Stomach (tissue), 9 donors: ENCODE data around the gene LRRC72. TPM values are rescaled to one million over a fixed set of nuclear protein-coding genes. Genes with fewer than 3 reads are reported as not detected.
"Not testable (repeated sequence)": the region's sequence is repeated elsewhere in the genome, so short reads cannot be mapped to it uniquely, and the experiment has no call there.

Experiments
- DNase-seq, 2 donors: peaks; one replicate each; pipeline versions ENCODE4 v3.0.0 to v3.0.0-alpha.2; 2013 to 2019
- H3K27ac ChIP-seq, 5 donors: fragments of 200-600 bp in 4 of 5; sonication (generic) in 4 of 5; one replicate each; pipeline ENCODE4 v1.5.1; 2013 to 2019; ENCODE audit warnings: mild to moderate bottlenecking in 1 of 5, moderate library complexity in 1 of 5
- H3K27me3 ChIP-seq, 3 donors: fragments of 200-600 bp; sonication (generic); one replicate each; pipeline ENCODE4 v1.5.1; 2017 to 2019; ENCODE audit warnings: mixed run types in 1 of 3
- H3K36me3 ChIP-seq, 4 donors: fragments of 200-600 bp; sonication (generic); 1 replicate in 3 of 4; 2 replicates in 1 of 4; pipeline ENCODE4 v1.5.1; 2016 to 2019
- H3K4me1 ChIP-seq, 4 donors: fragments of 200-600 bp; sonication (generic); one replicate each; pipeline ENCODE4 v1.5.1; 2016 to 2019
- H3K4me3 ChIP-seq, 4 donors: fragments of 200-600 bp; sonication (generic) in 3 of 4; one replicate each; pipeline ENCODE4 v1.5.1; 2016 to 2019; ENCODE audit warnings: mild to moderate bottlenecking in 1 of 4
- H3K9me3 ChIP-seq, 4 donors: fragments of 200-600 bp; sonication (generic); one replicate each; pipeline ENCODE4 v1.5.1; 2016 to 2019
- EP300 ChIP-seq: sonication (generic); formaldehyde crosslinking; IDR thresholded peaks from one replicate; pipeline ENCODE4 v1.6.1; 2017; ENCODE audit warnings: antibody characterized with exemption
- POLR2A ChIP-seq, 4 donors: fragments of 450-650 bp; IDR thresholded peaks; one replicate each; pipeline ENCODE4 v1.6.1; 2016; ENCODE audit warnings: antibody characterized with exemption in 4 of 4, control low read depth in 2 of 4, mild to moderate bottlenecking in 1 of 4, moderate library complexity in 1 of 4
- POLR2AphosphoS5 ChIP-seq, 3 donors: sonication (generic); formaldehyde crosslinking; IDR thresholded peaks; one replicate each; pipeline ENCODE4 v1.6.1; 2016; ENCODE audit warnings: antibody characterized with exemption in 3 of 3
- WGBS, 5 donors: extraction: QIAGEN DNeasy Blood & Tissue Kit in 3 of 5; methylation state at CpG; one replicate each; pipeline versions ENCODE4 v1.1.5 to v1.1.7; 2013 to 2018; 5-methylcytosine and 5-hydroxymethylcytosine counted together
- intact Hi-C: fragments of 100-400 bp; cut with DNase I; formaldehyde crosslinking; loops from one replicate; pipeline ENCODE4 v1.15.1; 2023; ENCODE audit warnings: low total_unique reads
- polyA plus RNA-seq, 3 donors: library from polyadenylated mRNA; stranded (reverse); fragments of 200-250 nt; gene quantifications; one replicate each; pipeline ENCODE4 v1.2.3, GENCODE V29; 2013
- total RNA-seq, 5 donors: library from RNA; depleted of rRNA; stranded (reverse); fragments of >200 nt; gene quantifications; one replicate each; pipeline versions ENCODE4 v1.1.0 to v1.2.3, GENCODE V29; 2014 to 2016
- TF ChIP-seq, protein P1 (sequence below), 7 experiments: fragments of 450-650 bp in 4 of 7; fragments of 200-600 bp in 3 of 7; sonication (generic) in 3 of 7; IDR thresholded peaks; one replicate each; pipeline ENCODE4 v1.5.1; 2016 to 2019; ENCODE audit warnings: antibody characterized with exemption in 7 of 7, control low read depth in 2 of 7, mild to moderate bottlenecking in 1 of 7
- donor health status: healthy with polysubstance abuse.
- donor health status: Bipolar disorder and iron deficiency.
- donor health status: healthy.

LRRC72 gene
- total and polyA plus RNA-seq, 8 donors: not detected

DNA sequence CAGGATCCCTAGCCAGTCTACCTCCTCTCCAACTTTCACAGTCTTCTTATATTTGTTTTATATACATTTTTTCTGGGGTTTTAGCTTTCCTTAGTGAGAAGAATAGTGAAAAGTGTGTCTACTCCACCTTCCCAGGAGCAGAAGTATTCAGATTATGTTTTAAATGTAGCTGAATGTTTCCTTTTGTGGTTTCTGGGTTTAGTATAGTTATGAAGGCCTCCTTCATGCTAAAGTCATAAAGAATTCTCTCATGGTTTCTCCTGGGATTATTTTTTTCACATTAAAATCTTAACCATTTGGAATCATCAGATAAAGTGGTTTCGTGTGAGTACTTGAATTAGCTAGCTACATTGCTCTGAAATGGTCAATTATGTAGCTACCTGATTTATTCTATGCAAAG, 68.1 kb downstream of the LRRC72 start:
- DNase-seq: no peak
- Histone ChIP-seq H3K27ac (peak overlapping the region in 3 of 5 donors; percentile 14 to 53 (median 52)), H3K27me3 (no peaks in the 10 kb centered on the region), H3K4me1 (peaks cover 0 to 18% (median 14%) of the 10 kb centered on the region in 4 donors), H3K9me3 (no peaks in the 10 kb centered on the region), H3K4me3 (no peak overlapping the region), H3K36me3 (peaks cover 0 to 17% (median 13%) of the 10 kb centered on the region in 4 donors)
- intact Hi-C loops: no loop called here
- TF ChIP-seq, protein P1, sequence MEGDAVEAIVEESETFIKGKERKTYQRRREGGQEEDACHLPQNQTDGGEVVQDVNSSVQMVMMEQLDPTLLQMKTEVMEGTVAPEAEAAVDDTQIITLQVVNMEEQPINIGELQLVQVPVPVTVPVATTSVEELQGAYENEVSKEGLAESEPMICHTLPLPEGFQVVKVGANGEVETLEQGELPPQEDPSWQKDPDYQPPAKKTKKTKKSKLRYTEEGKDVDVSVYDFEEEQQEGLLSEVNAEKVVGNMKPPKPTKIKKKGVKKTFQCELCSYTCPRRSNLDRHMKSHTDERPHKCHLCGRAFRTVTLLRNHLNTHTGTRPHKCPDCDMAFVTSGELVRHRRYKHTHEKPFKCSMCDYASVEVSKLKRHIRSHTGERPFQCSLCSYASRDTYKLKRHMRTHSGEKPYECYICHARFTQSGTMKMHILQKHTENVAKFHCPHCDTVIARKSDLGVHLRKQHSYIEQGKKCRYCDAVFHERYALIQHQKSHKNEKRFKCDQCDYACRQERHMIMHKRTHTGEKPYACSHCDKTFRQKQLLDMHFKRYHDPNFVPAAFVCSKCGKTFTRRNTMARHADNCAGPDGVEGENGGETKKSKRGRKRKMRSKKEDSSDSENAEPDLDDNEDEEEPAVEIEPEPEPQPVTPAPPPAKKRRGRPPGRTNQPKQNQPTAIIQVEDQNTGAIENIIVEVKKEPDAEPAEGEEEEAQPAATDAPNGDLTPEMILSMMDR (IDR thresholded peaks at IDR 0.05): no peak
- TF ChIP-seq EP300 (no peak), POLR2A (IDR thresholded peaks at IDR 0.05) (no peak), POLR2AphosphoS5 (IDR thresholded peaks at IDR 0.05) (no peak)
- WGBS, 5 donors: 88 to 100% (median 92%) methylated on average over 1 of the region's 1 CpG

DNA sequence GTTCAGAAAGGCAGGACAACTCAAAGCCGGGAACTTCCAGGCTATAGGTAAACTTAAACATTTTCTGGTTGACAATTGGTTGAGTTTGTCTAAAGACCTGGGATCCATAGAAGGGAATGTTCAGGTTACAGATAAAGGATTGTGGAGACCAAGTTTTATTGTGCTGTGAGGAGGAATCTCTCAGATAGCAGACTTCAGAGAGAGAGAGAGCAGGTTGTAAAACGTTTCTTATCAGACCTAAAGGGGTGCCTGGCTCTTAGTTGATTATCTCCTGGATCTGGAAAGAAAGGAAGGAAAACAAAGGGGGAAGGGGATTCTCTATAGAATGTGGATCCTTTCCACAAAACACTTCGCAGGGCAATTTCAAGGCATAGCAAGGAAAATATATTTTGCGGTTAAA, 69.0 kb downstream of the LRRC72 start:
- H3K4me3 ChIP-seq, H3K27me3 ChIP-seq, intact Hi-C loops, H3K9me3 ChIP-seq, DNase-seq, H3K27ac ChIP-seq: not testable (repeated sequence)
- Histone ChIP-seq H3K36me3 (peaks cover 0 to 26% (median 22%) of the 10 kb centered on the region in 4 donors), H3K4me1 (peaks cover 0 to 12% (median 7%) of the 10 kb centered on the region in 4 donors)
- WGBS, 5 donors: 64 to 78% (median 66%) methylated on average over 4 of the region's 4 CpGs

DNA sequence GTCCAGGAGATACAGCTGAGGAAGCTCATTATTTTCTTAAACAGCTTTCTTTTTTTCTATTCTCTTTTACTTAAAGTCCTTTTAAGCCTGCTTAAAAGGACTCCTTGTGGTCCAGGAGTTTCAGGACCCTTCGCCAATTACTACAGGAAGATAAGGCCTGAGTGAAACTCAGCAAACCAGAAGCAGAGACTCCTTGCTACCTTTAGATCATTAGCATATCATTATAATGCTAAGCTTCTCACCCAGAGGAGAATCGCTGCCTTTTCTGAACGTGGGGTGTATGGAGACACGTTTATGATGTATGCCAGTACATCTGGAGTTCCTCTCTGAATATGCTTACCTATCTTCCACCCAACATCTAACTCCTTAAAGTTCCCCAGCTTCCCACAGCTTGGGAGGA, 71.4 kb downstream of the LRRC72 start:
- peaks cover 9 to 50% (median 46%) of the 10 kb centered on the region in 4 donors for H3K36me3 ChIP-seq
- peak overlapping the region in 3 of 5 donors; percentile 69 to 85 (median 79) for H3K27ac ChIP-seq
- 49 to 68% (median 61%) methylated on average over 4 of the region's 4 CpGs for WGBS, 5 donors
- intact Hi-C loops: no loop called here
- DNase-seq: no peak
- no peak overlapping the region for H3K4me3 ChIP-seq
- no peaks in the 10 kb centered on the region for H3K9me3 ChIP-seq
- TF ChIP-seq POLR2A (IDR thresholded peaks at IDR 0.05) (no peak), EP300 (no peak), POLR2AphosphoS5 (IDR thresholded peaks at IDR 0.05) (no peak)
- TF ChIP-seq, protein P1 (IDR thresholded peaks at IDR 0.05): no peak
- H3K27me3 ChIP-seq: no peaks in the 10 kb centered on the region
- H3K4me1 ChIP-seq: peaks cover 0 to 12% (median 5%) of the 10 kb centered on the region in 4 donors

DNA sequence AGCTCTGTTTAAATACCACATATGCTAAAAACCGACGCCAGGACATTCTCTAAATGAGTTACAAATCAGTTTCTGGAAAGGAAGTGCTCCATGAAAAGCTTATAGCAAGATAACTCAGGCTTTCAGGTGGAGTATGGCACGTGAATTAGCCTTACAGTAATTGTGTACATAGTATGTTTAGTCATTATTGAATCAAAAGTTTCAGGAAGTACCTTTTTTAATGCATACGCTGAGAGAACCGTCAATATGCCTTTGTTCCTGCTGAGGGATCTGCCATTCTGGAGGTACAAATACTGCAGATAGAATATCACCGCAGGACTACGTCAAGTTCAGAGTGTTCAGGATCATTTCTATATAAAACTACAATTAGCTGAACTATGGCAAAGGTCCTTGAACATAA, 73.2 kb downstream of the LRRC72 start:
- peak in 1 of 2 donors; percentile 81 for DNase-seq
- intact Hi-C loops: no loop called here
- H3K4me1 ChIP-seq: peaks cover 0 to 12% (median 5%) of the 10 kb centered on the region in 4 donors
- peaks cover 9 to 69% (median 63%) of the 10 kb centered on the region in 4 donors for H3K36me3 ChIP-seq
- peak overlapping the region in 4 of 5 donors; percentile 69 to 85 (median 74) for H3K27ac ChIP-seq
- WGBS, 5 donors: 30 to 63% (median 46%) methylated on average over 7 of the region's 7 CpGs
- peak in 2 of 3 donors; percentile 67 to 86 for TF ChIP-seq POLR2AphosphoS5 (IDR thresholded peaks at IDR 0.05)
- TF ChIP-seq POLR2A (IDR thresholded peaks at IDR 0.05): no peak
- no peak overlapping the region for H3K4me3 ChIP-seq
- H3K9me3 ChIP-seq: no peaks in the 10 kb centered on the region
- no peaks in the 10 kb centered on the region for H3K27me3 ChIP-seq

DNA sequence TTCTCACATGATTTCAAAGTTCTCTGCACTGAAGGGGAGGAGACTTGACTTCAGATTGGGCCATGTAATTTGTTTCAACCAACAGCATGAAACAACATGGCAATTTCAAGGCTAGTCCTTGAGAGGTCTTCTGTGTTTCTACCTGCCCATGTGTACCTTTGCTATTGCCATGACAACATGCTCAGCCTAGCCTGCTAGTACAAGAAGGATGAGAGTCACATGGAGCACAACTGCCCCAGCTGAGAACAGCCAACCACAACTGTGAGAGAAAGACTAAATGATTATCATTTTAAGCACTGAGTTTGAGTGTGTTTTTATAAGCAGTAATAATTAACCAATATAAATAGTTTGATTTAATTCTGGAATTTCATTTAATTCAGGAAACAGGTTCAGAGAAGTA, 77.0 kb downstream of the LRRC72 start:
- Histone ChIP-seq H3K36me3 (peaks cover 9 to 91% (median 87%) of the 10 kb centered on the region in 4 donors), H3K4me3 (no peak overlapping the region), H3K9me3 (no peaks in the 10 kb centered on the region), H3K27me3 (no peaks in the 10 kb centered on the region), H3K27ac (no peak overlapping the region), H3K4me1 (peaks cover 0 to 18% (median 10%) of the 10 kb centered on the region in 4 donors)
- TF ChIP-seq, protein P1 (IDR thresholded peaks at IDR 0.05): no peak
- TF ChIP-seq POLR2A (IDR thresholded peaks at IDR 0.05) (no peak), EP300 (no peak), POLR2AphosphoS5 (IDR thresholded peaks at IDR 0.05) (no peak)
- DNase-seq: peak in 1 of 2 donors; percentile 46
- intact Hi-C loops: no loop called here
